Measurements from ENCODE around the gene RTN4R. TPM values are rescaled to one million over a fixed set of nuclear protein-coding genes. Genes with fewer than 3 reads are reported as not detected.

Gene RTN4R
- total RNA-seq, 1 experiment from 2014 or later: 25.0 TPM

DNA sequence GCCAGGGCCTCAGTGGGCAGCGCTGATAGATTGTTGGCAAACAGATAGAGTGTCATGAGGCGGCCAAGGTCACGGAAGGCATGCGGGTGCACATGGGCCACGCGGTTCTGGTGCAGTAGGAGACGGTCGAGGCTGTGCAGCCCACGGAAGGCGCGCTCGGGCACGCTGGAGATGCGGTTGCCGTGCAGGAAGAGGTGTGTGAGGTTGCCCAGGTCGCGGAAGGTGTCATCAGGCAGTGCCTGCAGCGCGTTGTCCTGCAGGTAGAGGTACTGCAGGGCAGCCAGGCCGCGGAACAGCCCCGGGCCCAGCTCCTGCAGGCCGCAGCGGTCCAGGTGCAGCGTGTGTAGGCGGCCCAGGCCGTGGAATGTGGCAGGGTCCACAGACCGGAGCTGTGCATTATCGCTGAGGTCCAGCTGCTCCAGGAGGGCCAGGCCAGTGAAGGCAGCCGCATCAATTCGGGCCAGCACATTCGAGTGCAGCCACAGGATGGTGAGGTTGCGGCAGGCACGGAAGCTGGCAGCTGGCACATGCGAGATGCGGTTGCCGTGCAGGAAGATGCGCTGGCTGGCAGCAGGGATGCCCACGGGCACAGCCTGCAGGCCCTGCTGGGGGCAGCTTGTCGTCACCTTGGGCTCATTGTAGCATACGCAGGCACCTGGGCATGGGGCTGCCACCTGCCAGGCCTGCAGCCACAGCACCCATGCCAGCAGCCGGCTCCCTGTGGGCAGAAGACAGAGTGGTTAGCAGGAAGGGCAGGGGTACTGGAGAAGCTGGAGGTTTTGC lies 25.5 kb downstream of the RTN4R start:
- no peaks in the 10 kb centered on the region for H3K36me3 Mint-ChIP-seq
- ATAC-seq (no peak), DNase-seq (ENCODE audit: low spot score) (no peak)
- ChIA-PET POLR2A (no interaction called here), CTCF (interaction anchor here (0.8 to 1.6 kb wide), 3 partner anchors 16 to 83 kb away, joined by 3 to 4 read pairs (median 3); no protein-coding TSS in a partner anchor)
- no peak for TF ChIP-seq ZNF121 (CRISPR knock-in tag; IDR thresholded peaks at IDR 0.05)
- no peak for TF ChIP-seq MXD4 (CRISPR knock-in tag; IDR thresholded peaks at IDR 0.05; ENCODE audit: borderline replicate concordance)
- TF ChIP-seq ZNF138 (CRISPR knock-in tag; conservative IDR thresholded peaks at IDR 0.05): no peak
- peak; percentile 43; the same call in 1 of the 2 replicates for TF ChIP-seq FOXP1 (CRISPR knock-in tag; IDR thresholded peaks at IDR 0.05; ENCODE audit: borderline replicate concordance)
- peak overlapping the region; percentile 91 for H3K27ac Mint-ChIP-seq
- H3K4me3 Mint-ChIP-seq: no peak overlapping the region
- H3K9me3 Mint-ChIP-seq: no peaks in the 10 kb centered on the region
- H3K4me1 Mint-ChIP-seq: peaks cover 43% of the 10 kb centered on the region
- no peaks in the 10 kb centered on the region for H3K27me3 Mint-ChIP-seq (ENCODE audit: low read depth)

DNA sequence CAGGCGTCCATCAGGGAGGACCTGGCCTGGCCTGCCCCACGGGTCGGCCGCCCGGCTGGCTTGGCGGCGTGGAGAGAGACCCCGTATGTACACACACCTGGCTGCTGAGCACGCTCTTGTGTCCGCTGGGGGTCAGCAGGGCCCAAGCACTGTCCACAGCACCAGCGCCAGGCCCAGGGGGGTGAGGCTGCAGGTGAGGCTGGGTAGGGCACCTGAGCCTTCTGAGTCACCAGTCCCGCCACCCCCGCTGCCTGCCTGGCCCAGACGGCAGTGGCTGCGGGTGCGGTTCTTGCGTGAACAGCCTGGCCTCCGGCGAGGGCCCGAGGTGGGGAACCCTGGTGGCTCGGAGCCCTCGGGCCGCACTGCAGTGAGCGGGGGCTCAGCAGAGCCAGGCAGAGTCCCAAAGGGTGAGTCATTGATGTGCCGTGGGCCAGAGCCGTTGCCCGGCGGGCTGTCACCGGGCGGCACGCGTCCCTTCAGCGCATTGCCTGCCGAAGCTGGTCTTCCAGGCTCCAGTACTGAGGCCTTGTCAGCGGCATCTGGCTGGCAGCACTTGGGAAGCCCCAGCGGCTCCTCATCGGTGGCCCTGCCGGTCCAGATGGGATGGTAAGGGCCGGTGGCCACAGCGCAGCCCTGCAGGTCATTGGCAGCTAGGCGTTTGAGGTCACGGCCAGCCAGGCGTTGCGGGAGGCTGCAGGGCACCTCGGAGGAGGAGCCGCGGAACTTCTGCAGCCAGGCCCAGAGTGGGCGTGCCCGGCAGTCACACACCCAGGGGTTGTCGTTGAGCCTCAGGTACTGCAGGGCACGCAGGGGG lies 26.3 kb downstream of the RTN4R start:
- no peak overlapping the region for H3K4me3 Mint-ChIP-seq
- ATAC-seq (no peak), DNase-seq (ENCODE audit: low spot score) (no peak)
- H3K27me3 Mint-ChIP-seq (ENCODE audit: low read depth): no peaks in the 10 kb centered on the region
- peak overlapping the region; percentile 91 for H3K27ac Mint-ChIP-seq
- no peaks in the 10 kb centered on the region for H3K36me3 Mint-ChIP-seq
- peaks cover 43% of the 10 kb centered on the region for H3K4me1 Mint-ChIP-seq
- H3K9me3 Mint-ChIP-seq: no peaks in the 10 kb centered on the region
- ChIA-PET POLR2A (no interaction called here), CTCF (interaction anchor here (5.4 kb wide), 1 partner anchor 85 kb away, joined by 69 read pairs; no protein-coding TSS in a partner anchor)
- TF ChIP-seq ETV6 (CRISPR knock-in tag; IDR thresholded peaks at IDR 0.05) (no peak), ZNF671 (CRISPR knock-in tag; IDR thresholded peaks at IDR 0.05) (no peak), ZNF219 (CRISPR knock-in tag; IDR thresholded peaks at IDR 0.05; ENCODE audit: borderline replicate concordance) (no peak), NFATC4 (CRISPR knock-in tag; IDR thresholded peaks at IDR 0.05) (no peak), CBFB (CRISPR knock-in tag; IDR thresholded peaks at IDR 0.05; ENCODE audit: low read depth) (no peak), IRF2 (CRISPR knock-in tag; IDR thresholded peaks at IDR 0.05; ENCODE audit: borderline replicate concordance, low read depth) (no peak), ATF1 (CRISPR knock-in tag; IDR thresholded peaks at IDR 0.05) (no peak), MXD4 (CRISPR knock-in tag; IDR thresholded peaks at IDR 0.05; ENCODE audit: borderline replicate concordance) (no peak), KAT7 (CRISPR knock-in tag; IDR thresholded peaks at IDR 0.05; ENCODE audit: borderline replicate concordance) (no peak), FOXP1 (CRISPR knock-in tag; IDR thresholded peaks at IDR 0.05; ENCODE audit: borderline replicate concordance) (no peak)
- TF ChIP-seq, protein P1, sequence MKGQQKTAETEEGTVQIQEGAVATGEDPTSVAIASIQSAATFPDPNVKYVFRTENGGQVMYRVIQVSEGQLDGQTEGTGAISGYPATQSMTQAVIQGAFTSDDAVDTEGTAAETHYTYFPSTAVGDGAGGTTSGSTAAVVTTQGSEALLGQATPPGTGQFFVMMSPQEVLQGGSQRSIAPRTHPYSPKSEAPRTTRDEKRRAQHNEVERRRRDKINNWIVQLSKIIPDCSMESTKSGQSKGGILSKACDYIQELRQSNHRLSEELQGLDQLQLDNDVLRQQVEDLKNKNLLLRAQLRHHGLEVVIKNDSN (CRISPR knock-in tag; IDR thresholded peaks at IDR 0.05): no peak
- TF ChIP-seq, protein P2, sequence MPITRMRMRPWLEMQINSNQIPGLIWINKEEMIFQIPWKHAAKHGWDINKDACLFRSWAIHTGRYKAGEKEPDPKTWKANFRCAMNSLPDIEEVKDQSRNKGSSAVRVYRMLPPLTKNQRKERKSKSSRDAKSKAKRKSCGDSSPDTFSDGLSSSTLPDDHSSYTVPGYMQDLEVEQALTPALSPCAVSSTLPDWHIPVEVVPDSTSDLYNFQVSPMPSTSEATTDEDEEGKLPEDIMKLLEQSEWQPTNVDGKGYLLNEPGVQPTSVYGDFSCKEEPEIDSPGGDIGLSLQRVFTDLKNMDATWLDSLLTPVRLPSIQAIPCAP (CRISPR knock-in tag; IDR thresholded peaks at IDR 0.05): no peak
- TF ChIP-seq, protein P3, sequence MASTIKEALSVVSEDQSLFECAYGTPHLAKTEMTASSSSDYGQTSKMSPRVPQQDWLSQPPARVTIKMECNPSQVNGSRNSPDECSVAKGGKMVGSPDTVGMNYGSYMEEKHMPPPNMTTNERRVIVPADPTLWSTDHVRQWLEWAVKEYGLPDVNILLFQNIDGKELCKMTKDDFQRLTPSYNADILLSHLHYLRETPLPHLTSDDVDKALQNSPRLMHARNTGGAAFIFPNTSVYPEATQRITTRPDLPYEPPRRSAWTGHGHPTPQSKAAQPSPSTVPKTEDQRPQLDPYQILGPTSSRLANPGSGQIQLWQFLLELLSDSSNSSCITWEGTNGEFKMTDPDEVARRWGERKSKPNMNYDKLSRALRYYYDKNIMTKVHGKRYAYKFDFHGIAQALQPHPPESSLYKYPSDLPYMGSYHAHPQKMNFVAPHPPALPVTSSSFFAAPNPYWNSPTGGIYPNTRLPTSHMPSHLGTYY (CRISPR knock-in tag; IDR thresholded peaks at IDR 0.05): no peak
- TF ChIP-seq, protein P4, sequence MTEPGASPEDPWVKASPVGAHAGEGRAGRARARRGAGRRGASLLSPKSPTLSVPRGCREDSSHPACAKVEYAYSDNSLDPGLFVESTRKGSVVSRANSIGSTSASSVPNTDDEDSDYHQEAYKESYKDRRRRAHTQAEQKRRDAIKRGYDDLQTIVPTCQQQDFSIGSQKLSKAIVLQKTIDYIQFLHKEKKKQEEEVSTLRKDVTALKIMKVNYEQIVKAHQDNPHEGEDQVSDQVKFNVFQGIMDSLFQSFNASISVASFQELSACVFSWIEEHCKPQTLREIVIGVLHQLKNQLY (CRISPR knock-in tag; IDR thresholded peaks at IDR 0.05): no peak
- TF ChIP-seq, protein P5, sequence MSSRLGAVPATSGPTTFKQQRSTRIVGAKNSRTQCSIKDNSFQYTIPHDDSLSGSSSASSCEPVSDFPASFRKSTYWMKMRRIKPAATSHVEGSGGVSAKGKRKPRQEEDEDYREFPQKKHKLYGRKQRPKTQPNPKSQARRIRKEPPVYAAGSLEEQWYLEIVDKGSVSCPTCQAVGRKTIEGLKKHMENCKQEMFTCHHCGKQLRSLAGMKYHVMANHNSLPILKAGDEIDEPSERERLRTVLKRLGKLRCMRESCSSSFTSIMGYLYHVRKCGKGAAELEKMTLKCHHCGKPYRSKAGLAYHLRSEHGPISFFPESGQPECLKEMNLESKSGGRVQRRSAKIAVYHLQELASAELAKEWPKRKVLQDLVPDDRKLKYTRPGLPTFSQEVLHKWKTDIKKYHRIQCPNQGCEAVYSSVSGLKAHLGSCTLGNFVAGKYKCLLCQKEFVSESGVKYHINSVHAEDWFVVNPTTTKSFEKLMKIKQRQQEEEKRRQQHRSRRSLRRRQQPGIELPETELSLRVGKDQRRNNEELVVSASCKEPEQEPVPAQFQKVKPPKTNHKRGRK (CRISPR knock-in tag; IDR thresholded peaks at IDR 0.05; ENCODE audit: borderline replicate concordance): no peak

All from WTC11 (cell line).